K562 (cell line): ENCODE measurements around the gene MTOR. TPM values are rescaled to one million over a fixed set of nuclear protein-coding genes. Genes with fewer than 3 reads are reported as not detected.
A peak's percentile ranks its signal among the peaks of the same experiment; 100 is the strongest.

ENCODE experiments used
- BCL6 ChIP-seq: fragments of 250-450 bp; sonication (Bioruptor Pico); IDR thresholded peaks from 2 replicates; pipeline ENCODE4 v1.4.0; 2020
- EGR1 ChIP-seq: fragments of 450-650 bp; conservative IDR thresholded peaks from 2 replicates; pipeline ENCODE4 v1.6.1; 2017; ENCODE audit warnings: mild to moderate bottlenecking
- GTF2F1 ChIP-seq: IDR thresholded peaks from 2 replicates; pipeline ENCODE4 v1.6.1; 2011; ENCODE audit warnings: low read depth, low read length, improper control_type of control experiment
- HIVEP1 ChIP-seq: fragments of 250-450 bp; sonication (Bioruptor Pico); IDR thresholded peaks from 2 replicates; pipeline ENCODE4 v1.4.0; 2020; ENCODE audit warnings: mild to moderate bottlenecking
- KDM2B ChIP-seq: fragments of 250-450 bp; sonication (Bioruptor Pico); IDR thresholded peaks from 2 replicates; pipeline ENCODE4 v1.8.0; 2021; ENCODE audit warnings: mild to moderate bottlenecking, moderate library complexity
- LEF1 ChIP-seq: fragments of 450-650 bp; IDR thresholded peaks from 2 replicates; pipeline ENCODE4 v1.6.1; 2016; ENCODE audit warnings: mild to moderate bottlenecking
- MCM5 ChIP-seq: fragments of 450-650 bp; IDR thresholded peaks from 2 replicates; pipeline ENCODE4 v1.6.1; 2016; ENCODE audit warnings: low read depth
- MIER1 ChIP-seq: fragments of 450-650 bp; IDR thresholded peaks from 2 replicates; pipeline ENCODE4 v1.6.1; 2016; ENCODE audit warnings: antibody characterized with exemption, mild to moderate bottlenecking, low read depth
- MTA1 ChIP-seq: fragments of 450-650 bp; IDR thresholded peaks from 2 replicates; pipeline ENCODE4 v1.6.1; 2017; ENCODE audit warnings: borderline replicate concordance
- MTA2 ChIP-seq: fragments of 450-650 bp; IDR thresholded peaks from 2 replicates; pipeline ENCODE4 v1.6.1; 2016; ENCODE audit warnings: low read depth
- NCOA1 ChIP-seq: fragments of 450-650 bp; IDR thresholded peaks from 2 replicates; pipeline ENCODE4 v1.6.1; 2016; ENCODE audit warnings: low read depth
- PPARD ChIP-seq: fragments of 250-450 bp; sonication (Bioruptor Pico); IDR thresholded peaks from 2 replicates; pipeline ENCODE4 v1.8.0; 2022; ENCODE audit warnings: inconsistent platforms, mild to moderate bottlenecking, moderate library complexity
- SAFB2 ChIP-seq: fragments of 200-400 bp; formaldehyde crosslinking; IDR thresholded peaks from 2 replicates; pipeline ENCODE4 v1.6.1; 2018; ENCODE audit warnings: borderline replicate concordance, low read length, low read depth, moderate library complexity; ENCODE audit not compliant: severe bottlenecking
- SLC30A9 ChIP-seq: fragments of 250-450 bp; sonication (Bioruptor Pico); IDR thresholded peaks from 2 replicates; pipeline ENCODE4 v1.8.0; 2022; ENCODE audit warnings: mild to moderate bottlenecking, moderate library complexity
- THRAP3 ChIP-seq: fragments of 450-650 bp; IDR thresholded peaks from 2 replicates; pipeline ENCODE4 v1.6.1; 2016; ENCODE audit warnings: mild to moderate bottlenecking, inconsistent platforms, borderline replicate concordance
- WHSC1 ChIP-seq: IDR thresholded peaks from one replicate; pipeline ENCODE4 v1.6.1; 2012; ENCODE audit warnings: low read length, control low read depth, inconsistent platforms
- ZNF217 ChIP-seq: sonication (generic); formaldehyde crosslinking; IDR thresholded peaks from 2 replicates; pipeline ENCODE4 v1.8.0; 2022; ENCODE audit warnings: mild to moderate bottlenecking, missing genetic modification reagents
- ZNF3 ChIP-seq: fragments of 250-450 bp; sonication (Bioruptor Pico); IDR thresholded peaks from 2 replicates; pipeline ENCODE4 v1.5.0; 2021; ENCODE audit warnings: mild to moderate bottlenecking, moderate library complexity
- ZNF707 ChIP-seq: fragments of 250-450 bp; sonication (Bioruptor Pico); conservative IDR thresholded peaks from 2 replicates; pipeline ENCODE4 v1.8.0; 2022; ENCODE audit warnings: inconsistent platforms, mild to moderate bottlenecking, moderate library complexity
- ZNF785 ChIP-seq: fragments of 250-450 bp; sonication (Bioruptor Pico); IDR thresholded peaks from 2 replicates; pipeline ENCODE4 v1.4.0; 2020; ENCODE audit warnings: mild to moderate bottlenecking
- polyA plus RNA-seq, 8 experiments: library from polyadenylated mRNA; depleted of rRNA in 4 of 8; stranded (reverse) in 5 of 8; unstranded in 3 of 8; fragments of >200 nt; fragmentation: Nextera tagmentation in 2 of 8; fragmentation: Illumina TruSeq in 1 of 8; extraction: Ambion mirVana in 2 of 8; extraction: Trizol in 1 of 8; gene quantifications; 2 replicates each; pipeline versions ENCODE4 v1.2.1 to v1.2.3, GENCODE V29; 2011 to 2014; ENCODE audit warnings: inconsistent platforms in 1 of 8, missing spikeins in 1 of 8
- total RNA-seq, 7 experiments: library from RNA; depleted of rRNA in 6 of 7; stranded (reverse); fragments of >200 nt in 6 of 7; fragmentation: Illumina TruSeq in 2 of 7; extraction: Trizol in 2 of 7; gene quantifications; 2 replicates each; pipeline versions ENCODE4 v1.2.1 to v1.2.3, GENCODE V29; 2011 to 2021; ENCODE audit warnings: low replicate concordance in 1 of 7
- TF ChIP-seq, protein P1 (sequence below), 2 experiments: fragments of 450-650 bp in 1 of 2; sonication (generic) in 1 of 2; formaldehyde crosslinking in 1 of 2; IDR thresholded peaks in 1 of 2; conservative IDR thresholded peaks in 1 of 2; 2 replicates each; pipeline versions ENCODE4 v1.6.1 to v1.8.1; 2016 to 2023; ENCODE audit warnings: mild to moderate bottlenecking in 2 of 2, moderate library complexity in 2 of 2, inconsistent platforms in 1 of 2, missing genetic modification reagents in 1 of 2
- TF ChIP-seq, protein P2 (sequence below): fragments of 250-450 bp; sonication (Bioruptor Pico); IDR thresholded peaks from 2 replicates; pipeline ENCODE4 v1.6.1; 2021; ENCODE audit warnings: mild to moderate bottlenecking
- TF ChIP-seq, protein P3 (sequence below): fragments of 450-650 bp; formaldehyde crosslinking; conservative IDR thresholded peaks from 2 replicates; pipeline ENCODE4 v1.4.0; 2022; ENCODE audit warnings: mild to moderate bottlenecking, missing genetic modification characterization
- TF ChIP-seq, protein P4 (sequence below): fragments of 450-650 bp; formaldehyde crosslinking; IDR thresholded peaks from 2 replicates; pipeline ENCODE4 v1.4.0; 2022; ENCODE audit warnings: missing genetic modification characterization
- TF ChIP-seq, protein P5 (sequence below): sonication (generic); formaldehyde crosslinking; IDR thresholded peaks from 2 replicates; pipeline ENCODE4 v1.8.1; 2023; ENCODE audit warnings: mild to moderate bottlenecking, missing genetic modification reagents

MTOR gene
- total and polyA plus RNA-seq, 9 of the 15 experiments (the other 6 are each of a cell fraction or from before 2014, with no cell fraction given) = 11.4 to 71.4 (median 52.2) TPM

DNA sequence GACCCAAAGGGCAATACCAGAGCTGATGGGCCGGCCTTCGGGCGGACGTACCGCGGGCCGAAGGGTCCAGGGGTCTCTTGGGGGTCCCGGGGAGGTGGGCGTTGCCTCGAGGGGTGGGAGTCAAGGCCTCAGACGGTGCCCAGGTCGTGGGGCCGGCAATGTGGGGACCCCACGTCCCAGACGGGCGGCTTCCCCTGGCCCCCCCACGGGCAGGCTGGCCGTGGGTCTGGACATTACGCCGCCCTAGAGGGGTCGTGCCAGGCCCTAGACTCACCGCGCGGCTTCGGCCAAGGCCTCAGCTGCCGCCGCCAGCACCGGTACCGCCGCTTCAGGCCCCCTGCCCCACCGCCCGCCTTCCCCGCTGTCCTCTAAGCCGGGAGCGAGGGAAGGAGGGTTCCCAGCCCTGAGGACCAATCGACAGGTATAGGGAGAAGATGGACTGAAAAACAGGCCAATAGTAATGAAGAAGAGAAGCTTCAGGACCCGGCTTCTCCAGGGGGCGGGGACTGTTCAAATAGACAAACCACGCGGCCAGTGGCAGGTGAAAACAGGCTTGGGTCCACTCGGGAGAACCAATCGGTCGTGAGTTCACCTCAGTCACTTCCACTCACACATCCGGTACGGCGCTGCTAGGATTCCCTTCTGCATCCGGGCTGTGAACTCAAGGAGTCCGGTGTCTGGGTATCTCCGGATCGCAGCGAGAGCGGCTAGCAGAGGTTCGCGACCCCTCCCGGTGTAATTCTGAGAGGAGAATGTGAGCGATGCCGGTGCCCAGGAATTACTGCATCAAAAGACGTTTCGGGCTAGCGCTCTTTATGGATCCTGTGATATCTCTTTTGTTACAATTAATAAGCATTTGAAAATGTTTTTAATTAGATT, at the start of gene MTOR (continued):
- TF ChIP-seq THRAP3 (no peak), MIER1 (no peak), ZNF217 (CRISPR knock-in tag) (no peak), BCL6 (CRISPR knock-in tag) (no peak), KDM2B (no peak), NCOA1 (peak; percentile 99), ZNF707 (CRISPR knock-in tag) (no peak), GTF2F1 (no peak), SAFB2 (no peak), EGR1 (no peak), MTA1 (no peak), MCM5 (no peak), MTA2 (no peak), ZNF785 (CRISPR knock-in tag) (no peak), PPARD (no peak), HIVEP1 (CRISPR knock-in tag) (no peak), ZNF3 (CRISPR knock-in tag) (no peak), WHSC1 (no peak), LEF1 (no peak), SLC30A9 (CRISPR knock-in tag) (no peak)
- TF ChIP-seq, protein P1, sequence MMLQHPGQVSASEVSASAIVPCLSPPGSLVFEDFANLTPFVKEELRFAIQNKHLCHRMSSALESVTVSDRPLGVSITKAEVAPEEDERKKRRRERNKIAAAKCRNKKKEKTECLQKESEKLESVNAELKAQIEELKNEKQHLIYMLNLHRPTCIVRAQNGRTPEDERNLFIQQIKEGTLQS (IDR thresholded peaks at IDR 0.05) = no peak
- TF ChIP-seq, protein P1 (CRISPR knock-in tag; conservative IDR thresholded peaks at IDR 0.05) = no peak
- TF ChIP-seq, protein P2, sequence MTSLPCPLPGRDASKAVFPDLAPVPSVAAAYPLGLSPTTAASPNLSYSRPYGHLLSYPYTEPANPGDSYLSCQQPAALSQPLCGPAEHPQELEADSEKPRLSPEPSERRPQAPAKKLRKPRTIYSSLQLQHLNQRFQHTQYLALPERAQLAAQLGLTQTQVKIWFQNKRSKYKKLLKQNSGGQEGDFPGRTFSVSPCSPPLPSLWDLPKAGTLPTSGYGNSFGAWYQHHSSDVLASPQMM = no peak
- TF ChIP-seq, protein P3, sequence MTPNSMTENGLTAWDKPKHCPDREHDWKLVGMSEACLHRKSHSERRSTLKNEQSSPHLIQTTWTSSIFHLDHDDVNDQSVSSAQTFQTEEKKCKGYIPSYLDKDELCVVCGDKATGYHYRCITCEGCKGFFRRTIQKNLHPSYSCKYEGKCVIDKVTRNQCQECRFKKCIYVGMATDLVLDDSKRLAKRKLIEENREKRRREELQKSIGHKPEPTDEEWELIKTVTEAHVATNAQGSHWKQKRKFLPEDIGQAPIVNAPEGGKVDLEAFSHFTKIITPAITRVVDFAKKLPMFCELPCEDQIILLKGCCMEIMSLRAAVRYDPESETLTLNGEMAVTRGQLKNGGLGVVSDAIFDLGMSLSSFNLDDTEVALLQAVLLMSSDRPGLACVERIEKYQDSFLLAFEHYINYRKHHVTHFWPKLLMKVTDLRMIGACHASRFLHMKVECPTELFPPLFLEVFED = no peak; the same call in 1 of the 2 replicates
- TF ChIP-seq, protein P4, sequence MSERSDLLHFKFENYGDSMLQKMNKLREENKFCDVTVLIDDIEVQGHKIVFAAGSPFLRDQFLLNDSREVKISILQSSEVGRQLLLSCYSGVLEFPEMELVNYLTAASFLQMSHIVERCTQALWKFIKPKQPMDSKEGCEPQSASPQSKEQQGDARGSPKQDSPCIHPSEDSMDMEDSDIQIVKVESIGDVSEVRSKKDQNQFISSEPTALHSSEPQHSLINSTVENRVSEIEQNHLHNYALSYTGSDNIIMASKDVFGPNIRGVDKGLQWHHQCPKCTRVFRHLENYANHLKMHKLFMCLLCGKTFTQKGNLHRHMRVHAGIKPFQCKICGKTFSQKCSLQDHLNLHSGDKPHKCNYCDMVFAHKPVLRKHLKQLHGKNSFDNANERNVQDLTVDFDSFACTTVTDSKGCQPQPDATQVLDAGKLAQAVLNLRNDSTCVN (CRISPR knock-in tag) = no peak
- TF ChIP-seq, protein P5, sequence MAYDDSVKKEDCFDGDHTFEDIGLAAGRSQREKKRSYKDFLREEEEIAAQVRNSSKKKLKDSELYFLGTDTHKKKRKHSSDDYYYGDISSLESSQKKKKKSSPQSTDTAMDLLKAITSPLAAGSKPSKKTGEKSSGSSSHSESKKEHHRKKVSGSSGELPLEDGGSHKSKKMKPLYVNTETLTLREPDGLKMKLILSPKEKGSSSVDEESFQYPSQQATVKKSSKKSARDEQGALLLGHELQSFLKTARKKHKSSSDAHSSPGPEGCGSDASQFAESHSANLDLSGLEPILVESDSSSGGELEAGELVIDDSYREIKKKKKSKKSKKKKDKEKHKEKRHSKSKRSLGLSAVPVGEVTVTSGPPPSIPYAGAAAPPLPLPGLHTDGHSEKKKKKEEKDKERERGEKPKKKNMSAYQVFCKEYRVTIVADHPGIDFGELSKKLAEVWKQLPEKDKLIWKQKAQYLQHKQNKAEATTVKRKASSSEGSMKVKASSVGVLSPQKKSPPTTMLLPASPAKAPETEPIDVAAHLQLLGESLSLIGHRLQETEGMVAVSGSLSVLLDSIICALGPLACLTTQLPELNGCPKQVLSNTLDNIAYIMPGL = no peak; the same call in 1 of the 2 replicates
